H1 (cell line): ENCODE measurements around the gene GRIK1. TPM values are rescaled to one million over a fixed set of nuclear protein-coding genes. Genes with fewer than 3 reads are reported as not detected.

Source experiments
- CHD7 ChIP-seq: fragments of 300-600 bp; sonication (generic); IDR thresholded peaks from 2 replicates; pipeline ENCODE4 v1.7.1; 2012; ENCODE audit warnings: low read length, moderate library complexity, mild to moderate bottlenecking, inconsistent platforms; ENCODE audit not compliant: insufficient replicate concordance
- polyA plus RNA-seq, 7 experiments: library from polyadenylated mRNA; depleted of rRNA in 3 of 7; stranded (reverse) in 5 of 7; unstranded in 2 of 7; fragments of >200 nt in 5 of 7; fragments of 200-250 nt in 2 of 7; gene quantifications; 1 replicate in 5 of 7; 2 replicates in 1 of 7; 4 replicates in 1 of 7; pipeline versions ENCODE4 v1.2.1 to v1.2.3, GENCODE V29; 2011 to 2013; ENCODE audit warnings: missing spikeins in 2 of 7, mixed read lengths in 2 of 7
- total RNA-seq: library from RNA; stranded (reverse); fragmentation: NEBNext Ultra II Directional; extraction: Animal tissue kit (Norgen Biotek cat#: 25700); gene quantifications from 2 replicates; pipeline ENCODE4 v1.2.1, GENCODE V29; 2021

GRIK1 gene
- total and polyA plus RNA-seq, 2 of the 8 experiments (the other 6 are each of a cell fraction or from before 2014, with no cell fraction given): 0.11 to 0.32 TPM

- TF ChIP-seq CHD7: no peak
Measured at GRCh38 chr21:29661672-29662442, 277.9 kb downstream of the GRIK1 start (continued).
